ENCODE measurements around the gene MEPE.

DNA sequence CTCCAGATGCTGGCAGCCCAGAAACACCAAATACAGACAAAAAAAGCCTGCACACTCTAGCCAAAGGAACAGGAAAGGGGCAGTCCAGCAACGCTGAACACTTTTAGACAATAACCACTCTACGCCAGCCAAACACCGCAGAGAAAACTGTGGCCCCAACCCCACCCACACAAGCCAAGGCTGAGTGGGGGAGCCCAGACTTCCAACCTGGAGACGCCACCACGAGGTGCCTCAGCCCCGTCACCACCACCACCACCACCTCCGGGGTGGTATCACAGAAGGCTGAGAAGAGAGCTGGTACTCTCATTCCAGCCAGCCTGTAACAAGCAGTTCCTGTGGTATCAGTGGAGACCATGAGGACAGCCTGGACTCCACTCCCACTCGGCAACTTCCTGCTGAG is 22.8 kb downstream of the MEPE start:
- no peak for TF ChIP-seq KDM1A (IDR thresholded peaks at IDR 0.05; ENCODE audit: borderline replicate concordance)
- no peak for TF ChIP-seq POLR2AphosphoS5 (IDR thresholded peaks at IDR 0.05; ENCODE audit: low read length)
- no peak for TF ChIP-seq CTCF (IDR thresholded peaks at IDR 0.05 in 2 of 3, conservative IDR thresholded peaks at IDR 0.05 in 1 of 3; ENCODE audit: control insufficient read depth in 2 of 3, extremely low read depth in 1 of 3, insufficient read depth in 1 of 3, low read depth in 3 of 3, low read length in 3 of 3)
- TF ChIP-seq PML (IDR thresholded peaks at IDR 0.05; ENCODE audit: low read length): no peak
- TF ChIP-seq POLR2A (IDR thresholded peaks at IDR 0.05; ENCODE audit: low read depth, low read length): no peak
- TF ChIP-seq POLR2AphosphoS2 (IDR thresholded peaks at IDR 0.05; ENCODE audit: low read depth, low read length): no peak
- TF ChIP-seq MAX (IDR thresholded peaks at IDR 0.05; ENCODE audit: low read depth, low read length): no peak
- TF ChIP-seq E2F8 (IDR thresholded peaks at IDR 0.05; ENCODE audit: low read depth, partially characterized antibody): no peak
- TF ChIP-seq HDAC6 (IDR thresholded peaks at IDR 0.05; ENCODE audit: unreplicated experiment): no peak
- no peak for TF ChIP-seq REST (IDR thresholded peaks at IDR 0.05; ENCODE audit: low read depth, low read length)
- TF ChIP-seq RAD21 (IDR thresholded peaks at IDR 0.05; ENCODE audit: insufficient read depth, low read depth, low read length): no peak
- no peak for TF ChIP-seq CEBPB (IDR thresholded peaks at IDR 0.05; ENCODE audit: borderline replicate concordance in 1 of 2, low read depth in 2 of 2, low read length in 2 of 2)
- TF ChIP-seq ETV6 (conservative IDR thresholded peaks at IDR 0.05 in 1 of 2, IDR thresholded peaks at IDR 0.05 in 1 of 2; ENCODE audit: borderline replicate concordance in 1 of 2, low read depth in 1 of 2): no peak
